ENCODE data around the gene PABPN1.
A peak's percentile ranks its signal among the peaks of the same experiment; 100 is the strongest.
"Not testable (repeated sequence)": the region's sequence is repeated elsewhere in the genome, so short reads cannot be mapped to it uniquely, and the experiment has no call there.

Gene PABPN1

GRCh38 chr14:23320584-23321571, at the start of gene PABPN1:
Gene PABPN1 (plus strand): TSS chr14:23321457. CDS start chr14:23321470, 13 bp downstream.
- DNase-seq, result peak; percentile 79

- no peak for DNase-seq
Observed at GRCh38 chr14:23275412-23275811, 45.8 kb upstream of the PABPN1 start.

- DNase-seq, result no peak
Observed at GRCh38 chr14:23277189-23277588, 44.1 kb upstream of the PABPN1 start.

- DNase-seq, result not testable (repeated sequence)
Observed at GRCh38 chr14:23277928-23278327, 43.3 kb upstream of the PABPN1 start.

GRCh38 chr14:23281247-23281646, 40.0 kb upstream of the PABPN1 start:
- no peak for DNase-seq

GRCh38 chr14:23284654-23285529, 36.4 kb upstream of the PABPN1 start:
- no peak for DNase-seq

GRCh38 chr14:23285530-23286019, 35.7 kb upstream of the PABPN1 start:
- no peak for DNase-seq

- peak; percentile 71 for DNase-seq
Observed at GRCh38 chr14:23286020-23286901, 35.0 kb upstream of the PABPN1 start, which contains the start of gene HOMEZ. Gene HOMEZ (minus strand): TSS chr14:23286132. CDS start chr14:23285952, 180 bp downstream.

GRCh38 chr14:23286902-23287479, 34.3 kb upstream of the PABPN1 start:
- DNase-seq, result no peak

- DNase-seq, result no peak
Observed at GRCh38 chr14:23294734-23295561, 26.3 kb upstream of the PABPN1 start.

GRCh38 chr14:23296012-23296777, 25.1 kb upstream of the PABPN1 start:
- no peak for DNase-seq

- DNase-seq, result no peak
Observed at GRCh38 chr14:23297096-23297495, 24.2 kb upstream of the PABPN1 start.

- DNase-seq, result no peak
Observed at GRCh38 chr14:23297611-23298277, 23.5 kb upstream of the PABPN1 start.

GRCh38 chr14:23299211-23299957, 21.9 kb upstream of the PABPN1 start:
- DNase-seq, result no peak

GRCh38 chr14:23299986-23300686, 21.1 kb upstream of the PABPN1 start:
- DNase-seq, result no peak

- no peak for DNase-seq
Observed at GRCh38 chr14:23300687-23301223, 20.5 kb upstream of the PABPN1 start.

GRCh38 chr14:23301288-23301968, 19.8 kb upstream of the PABPN1 start:
- DNase-seq, result peak; percentile 93

Measured in 8988T (cell line).